ENCODE measurements around the gene ATP12A. TPM values are rescaled to one million over a fixed set of nuclear protein-coding genes. Genes with fewer than 3 reads are reported as not detected.
A peak's percentile ranks its signal among the peaks of the same experiment; 100 is the strongest.

ATP12A gene
- polyA plus RNA-seq, 10 donors, result 0.08 to 0.16 TPM; not detected in 8

GRCh38 chr13:24685314-24685713, 5.1 kb downstream of the ATP12A start:
- no peak for DNase-seq

- no peak for DNase-seq
Observed at GRCh38 chr13:24687611-24688010, 7.4 kb downstream of the ATP12A start.

GRCh38 chr13:24688111-24688510, 7.9 kb downstream of the ATP12A start:
- DNase-seq, result no peak

- no peak for DNase-seq
Observed at GRCh38 chr13:24688950-24689349, 8.7 kb downstream of the ATP12A start.

- DNase-seq, result no peak
Observed at GRCh38 chr13:24691381-24691780, 11.2 kb downstream of the ATP12A start.

DNA sequence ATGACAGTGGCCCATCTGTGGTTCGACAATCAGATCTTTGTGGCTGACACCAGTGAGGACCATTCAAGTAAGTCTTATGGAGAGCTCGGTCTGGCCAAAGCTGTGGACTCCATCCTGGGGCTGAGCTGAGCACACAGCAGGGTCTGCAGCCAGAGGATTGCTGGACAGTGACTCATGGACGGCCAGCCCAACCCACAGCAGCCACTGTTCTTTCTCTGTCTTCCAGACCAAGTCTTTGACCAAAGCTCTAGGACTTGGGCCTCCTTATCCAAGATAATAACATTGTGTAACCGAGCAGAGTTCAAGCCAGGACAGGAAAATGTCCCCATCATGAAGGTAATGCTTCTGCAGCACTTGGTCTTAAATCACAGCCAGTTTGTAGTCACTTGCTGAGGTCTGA, 12.4 kb downstream of the ATP12A start:
- no peak for DNase-seq

- peak in 1 of 3 donors; percentile 41 for DNase-seq
Observed at GRCh38 chr13:24693862-24694471, 13.8 kb downstream of the ATP12A start.

GRCh38 chr13:24694907-24695306, 14.7 kb downstream of the ATP12A start:
- no peak for DNase-seq

DNA sequence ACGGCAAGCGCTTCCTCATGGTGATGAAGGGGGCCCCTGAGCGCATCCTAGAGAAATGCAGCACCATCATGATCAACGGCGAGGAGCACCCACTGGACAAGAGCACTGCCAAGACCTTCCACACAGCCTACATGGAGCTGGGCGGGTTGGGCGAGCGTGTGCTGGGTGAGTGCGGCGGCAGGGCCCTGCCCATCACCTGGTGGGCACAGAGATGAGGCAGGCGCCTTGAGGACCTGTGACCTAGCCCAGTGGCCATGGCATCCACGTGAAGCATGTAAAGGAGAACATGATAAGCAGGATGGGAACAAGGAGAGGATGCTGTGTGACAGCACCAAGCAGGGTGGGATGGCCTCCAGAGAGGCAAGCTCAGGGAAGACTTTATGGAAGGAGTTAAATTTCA, 18.5 kb downstream of the ATP12A start:
- no peak for DNase-seq

GRCh38 chr13:24699541-24699940, 19.3 kb downstream of the ATP12A start:
- DNase-seq, result no peak

DNA sequence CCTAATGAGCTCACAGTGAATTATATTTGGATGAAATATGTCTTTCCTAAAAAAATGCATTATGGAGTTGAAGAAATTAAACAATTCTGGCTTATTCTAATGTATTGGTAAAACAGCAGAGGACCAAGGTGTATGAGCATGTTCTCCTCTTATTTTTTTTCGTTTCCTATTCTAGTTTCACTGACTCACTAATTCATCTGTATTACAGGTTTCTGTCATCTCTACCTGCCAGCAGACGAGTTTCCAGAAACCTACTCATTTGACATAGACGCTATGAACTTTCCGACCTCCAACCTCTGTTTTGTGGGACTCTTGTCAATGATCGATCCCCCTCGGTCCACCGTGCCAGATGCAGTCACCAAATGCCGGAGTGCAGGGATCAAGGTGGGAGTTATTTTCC, 20.3 kb downstream of the ATP12A start:
- DNase-seq, result no peak

DNA sequence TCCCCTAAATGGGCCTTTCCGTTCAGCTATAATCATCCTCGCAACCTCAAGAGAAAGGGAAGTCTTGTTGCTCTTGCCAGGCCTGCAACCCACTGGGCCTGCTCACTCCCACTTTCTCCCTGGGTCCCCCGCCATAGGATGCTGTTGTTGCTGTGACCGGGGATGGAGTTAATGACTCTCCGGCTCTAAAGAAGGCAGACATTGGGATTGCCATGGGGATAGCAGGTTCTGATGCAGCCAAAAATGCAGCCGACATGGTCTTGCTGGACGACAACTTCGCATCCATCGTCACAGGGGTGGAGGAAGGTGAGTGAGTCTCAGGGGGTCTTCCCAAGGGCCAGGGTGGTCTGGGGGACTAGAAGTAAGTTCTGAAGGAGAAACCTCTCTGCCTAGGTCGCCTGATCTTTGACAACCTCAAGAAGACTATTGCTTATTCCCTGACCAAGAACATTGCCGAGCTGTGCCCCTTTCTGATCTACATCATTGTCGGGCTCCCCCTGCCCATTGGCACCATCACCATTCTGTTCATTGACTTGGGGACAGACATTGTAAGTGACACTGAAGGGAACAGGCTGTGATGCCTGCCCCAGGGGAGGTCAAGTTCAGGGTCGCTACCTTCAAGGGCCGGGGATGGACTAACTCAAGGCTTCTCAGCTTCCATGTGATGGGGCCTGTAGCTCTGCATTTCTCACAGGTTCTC, 26.8 kb downstream of the ATP12A start:
- DNase-seq, result no peak

- no peak for DNase-seq
Observed at GRCh38 chr13:24709186-24709913, 29.1 kb downstream of the ATP12A start.

- DNase-seq, result peak in 1 of 3 donors; percentile 7
Observed at GRCh38 chr13:24713022-24713421, 32.8 kb downstream of the ATP12A start.

GRCh38 chr13:24716011-24716410, 35.8 kb downstream of the ATP12A start:
- DNase-seq, result no peak

DNA sequence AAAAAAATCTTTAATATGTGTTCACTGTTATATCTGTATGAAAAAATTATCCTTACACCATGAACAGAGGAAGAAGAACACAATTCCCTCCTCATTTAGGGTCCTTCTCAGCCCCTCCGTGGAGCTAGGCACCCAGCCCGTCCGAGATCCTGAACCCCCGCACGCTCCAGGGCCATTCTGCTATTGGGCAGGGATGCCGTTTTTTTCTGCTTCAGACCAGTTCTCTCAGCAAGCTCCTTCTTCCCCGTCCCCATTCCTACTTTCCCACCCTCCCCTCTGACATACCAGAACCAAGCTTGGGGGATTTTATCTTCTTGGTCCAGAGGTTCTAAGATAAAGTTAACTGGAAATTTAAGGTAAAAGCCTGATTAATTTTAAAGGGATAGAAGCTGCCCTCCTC, 36.2 kb downstream of the ATP12A start:
- no peak for DNase-seq

- DNase-seq, result no peak
Observed at GRCh38 chr13:24717217-24717616, 37.0 kb downstream of the ATP12A start.

- no peak for DNase-seq
Observed at GRCh38 chr13:24718192-24718965, 38.2 kb downstream of the ATP12A start.

GRCh38 chr13:24719139-24719538, 38.9 kb downstream of the ATP12A start:
- no peak for DNase-seq

- no peak for DNase-seq
Observed at GRCh38 chr13:24723206-24723605, 43.0 kb downstream of the ATP12A start.

GRCh38 chr13:24724714-24725113, 44.5 kb downstream of the ATP12A start:
- DNase-seq, result peak in 1 of 3 donors; percentile 28

DNA sequence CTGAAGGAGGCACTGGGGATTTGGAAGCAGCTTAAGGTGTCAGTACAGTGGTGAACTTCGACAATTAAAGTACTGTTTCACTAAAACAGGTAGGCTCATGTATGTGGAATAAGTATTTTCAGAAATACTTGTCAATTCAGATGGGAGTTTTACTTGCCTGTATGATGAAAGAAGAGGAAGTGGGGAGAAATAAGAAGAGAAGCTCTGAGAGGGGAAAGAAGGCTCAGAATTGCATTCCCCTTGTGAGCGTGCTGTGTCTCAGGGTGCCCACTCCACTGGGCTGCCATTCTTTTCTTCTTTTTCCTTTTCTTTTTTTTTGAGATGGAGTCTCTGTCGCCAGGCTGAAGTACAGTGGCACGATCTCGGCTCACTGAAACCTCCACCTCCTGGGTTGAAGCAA, 45.2 kb downstream of the ATP12A start:
- DNase-seq, result no peak
